ENCODE data around the gene TYSND1.
"Not testable (repeated sequence)": the region's sequence is repeated elsewhere in the genome, so short reads cannot be mapped to it uniquely, and the experiment has no call there.

The TYSND1 gene

DNA sequence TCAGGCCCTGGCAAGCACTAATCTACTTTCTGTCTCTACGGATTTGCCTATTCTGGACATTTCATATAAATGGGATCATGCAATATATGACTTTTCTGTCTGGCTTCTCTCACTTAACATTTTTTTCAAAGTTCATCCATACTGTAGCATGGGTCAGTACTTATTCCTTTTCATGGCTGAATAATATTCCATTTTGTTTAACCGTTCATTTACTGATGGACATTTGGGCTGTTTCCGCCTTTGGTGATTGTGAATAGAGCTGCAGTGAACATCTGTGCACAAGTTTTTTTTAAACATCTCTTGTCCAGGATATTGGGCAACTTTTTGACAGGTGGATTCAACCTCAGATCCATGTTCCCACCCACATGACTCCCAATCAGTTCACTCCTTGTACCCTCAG is 44.8 kb downstream of the TYSND1 start:
- no peak for DNase-seq

DNA sequence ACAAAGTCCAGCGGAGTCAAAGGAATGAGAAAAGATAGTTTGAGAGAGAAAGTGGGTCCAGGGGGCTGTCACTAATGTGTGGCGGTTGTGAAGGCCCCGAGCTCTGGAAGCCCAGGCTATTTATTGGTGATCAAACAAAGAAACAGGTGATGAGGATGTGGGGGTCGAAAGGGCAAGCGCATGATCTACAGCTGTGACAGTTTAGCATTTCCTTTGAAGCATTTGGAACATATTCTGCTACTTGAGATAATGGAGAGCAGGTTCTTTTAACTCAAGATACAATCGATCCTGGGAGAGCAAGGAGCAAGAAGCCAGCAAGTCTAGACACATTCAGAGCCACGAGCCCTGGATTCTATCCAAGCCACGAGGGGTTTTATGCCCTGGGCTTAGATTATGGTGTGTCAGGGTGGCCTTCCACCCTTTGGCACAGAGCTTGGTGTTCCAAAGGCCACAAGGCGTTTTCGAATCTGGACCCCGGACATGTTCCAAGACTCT is 45.4 kb downstream of the TYSND1 start:
- not testable (repeated sequence) for DNase-seq

DNA sequence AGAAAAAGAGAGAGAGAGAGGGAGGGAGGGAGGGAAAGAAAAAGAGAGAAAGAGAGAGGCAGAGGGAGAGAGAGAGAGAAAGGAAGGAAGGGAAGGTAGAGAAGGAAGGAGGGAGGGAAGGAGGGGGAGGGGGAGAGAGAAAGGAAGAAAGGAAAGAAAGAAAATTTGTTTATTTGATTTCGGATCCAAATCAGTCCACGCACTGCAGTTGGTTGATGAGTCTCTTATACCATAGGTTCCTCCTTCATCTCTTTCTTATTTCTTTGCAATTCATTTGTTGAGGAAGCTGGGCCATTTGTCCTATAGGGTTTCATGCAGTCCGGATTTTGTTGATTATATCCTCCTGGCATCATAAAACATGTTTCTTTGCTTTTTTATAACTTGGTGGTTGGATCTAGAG is 48.2 kb downstream of the TYSND1 start:
- no peak for DNase-seq

DNA sequence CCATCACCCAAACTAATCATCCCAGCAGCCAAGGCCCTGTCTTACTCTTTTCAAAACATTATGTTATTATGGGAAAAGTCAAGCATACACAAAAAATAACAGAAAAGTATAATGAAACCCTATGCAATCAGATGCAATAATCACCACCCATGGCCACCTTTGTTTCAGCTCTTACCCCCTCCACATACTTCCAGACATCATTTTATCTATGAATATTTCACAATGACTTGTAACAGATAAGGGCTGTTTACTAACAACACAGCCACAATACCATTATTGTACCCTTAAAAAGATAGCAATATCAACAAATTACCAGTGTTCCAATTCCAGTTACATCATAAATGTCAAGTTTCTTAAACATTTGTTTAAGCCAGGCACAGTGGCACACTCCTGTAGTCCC is 49.0 kb downstream of the TYSND1 start:
- no peak for DNase-seq

DNA sequence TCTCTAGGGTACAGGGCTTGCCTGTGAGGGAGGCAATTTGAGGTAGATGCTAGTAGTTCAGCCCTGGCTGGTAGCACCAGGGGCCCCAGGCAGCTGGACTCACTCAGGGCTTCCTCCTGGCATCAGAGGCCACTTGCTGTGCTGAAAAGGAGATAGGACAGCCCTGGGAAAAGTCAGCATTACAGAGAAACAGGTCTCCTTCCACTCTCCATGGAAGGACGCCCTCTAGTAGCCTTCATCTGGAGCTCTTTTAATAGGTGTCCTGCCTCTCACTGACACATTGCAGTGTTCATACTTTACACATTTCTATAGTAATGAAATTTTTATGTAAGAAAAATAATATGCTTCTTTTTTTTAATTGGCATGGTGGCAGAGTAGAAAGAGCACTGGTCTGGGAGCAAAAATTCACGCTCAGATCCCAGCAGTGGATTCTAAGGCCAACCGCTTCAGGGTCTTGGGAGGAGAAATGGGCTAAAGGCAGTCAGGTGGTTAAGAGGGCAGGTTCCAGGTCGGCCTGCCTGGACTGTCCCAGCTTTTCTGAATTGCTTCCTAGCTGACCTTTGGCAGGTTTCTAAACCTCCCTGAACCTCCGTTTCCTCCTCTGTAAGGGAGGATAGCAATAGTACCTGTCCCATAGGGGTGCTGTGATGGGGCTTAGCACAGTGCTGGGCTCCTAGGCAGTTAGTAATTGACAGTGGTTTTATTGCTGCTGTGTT is 49.6 kb downstream of the TYSND1 start:
- DNase-seq: no peak

DNA sequence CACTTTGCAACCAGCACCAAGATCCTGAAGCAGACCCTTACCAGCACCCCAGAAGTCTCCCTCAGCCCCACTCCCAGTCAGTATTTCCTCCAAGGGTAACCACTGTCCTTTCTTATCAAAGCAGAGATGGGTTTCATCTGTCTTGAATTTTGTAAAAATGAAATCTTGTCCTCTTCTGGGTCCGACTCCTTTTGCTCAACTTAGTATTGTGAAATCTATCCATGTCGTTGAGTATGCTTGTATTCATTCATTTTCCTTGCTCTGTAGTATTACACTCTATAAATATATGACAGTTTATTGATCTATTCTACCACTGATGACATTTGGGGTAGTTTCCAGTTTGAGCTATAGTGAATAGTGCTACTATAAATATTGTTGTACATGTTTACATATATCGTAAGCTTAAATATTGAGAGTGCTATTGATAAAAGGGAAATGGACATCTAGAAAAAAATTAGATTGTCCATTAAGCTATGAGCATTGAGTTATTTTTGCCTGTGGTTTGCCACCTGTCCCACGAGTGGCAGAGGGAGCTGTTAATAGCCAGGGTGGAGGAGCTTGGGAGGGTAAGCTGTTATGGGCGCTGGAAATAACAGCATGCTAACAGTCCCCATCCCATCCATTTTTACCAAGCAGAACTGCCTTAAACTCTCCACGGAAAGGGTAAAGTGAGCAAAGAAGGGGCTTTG is 50.3 kb downstream of the TYSND1 start:
- no peak for DNase-seq

DNA sequence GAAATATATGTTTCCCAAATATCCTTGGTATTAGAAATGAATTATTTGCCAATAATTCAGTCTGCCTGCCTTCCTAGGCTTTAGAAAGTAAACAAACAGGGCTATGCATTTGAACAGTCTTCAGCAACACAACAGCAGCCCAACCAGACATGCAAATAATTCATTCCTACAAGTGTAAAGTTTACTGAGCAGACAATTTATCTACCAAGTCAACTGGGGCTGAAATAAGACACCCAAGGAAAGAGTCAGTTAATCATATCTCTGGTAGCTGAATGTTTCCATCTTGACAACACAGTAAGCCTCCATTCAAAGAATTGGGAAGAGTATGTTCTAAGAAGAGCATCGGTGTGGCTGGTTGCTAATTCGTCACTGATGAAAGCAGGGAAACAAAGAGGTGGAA is 52.2 kb downstream of the TYSND1 start:
- no peak for DNase-seq

DNA sequence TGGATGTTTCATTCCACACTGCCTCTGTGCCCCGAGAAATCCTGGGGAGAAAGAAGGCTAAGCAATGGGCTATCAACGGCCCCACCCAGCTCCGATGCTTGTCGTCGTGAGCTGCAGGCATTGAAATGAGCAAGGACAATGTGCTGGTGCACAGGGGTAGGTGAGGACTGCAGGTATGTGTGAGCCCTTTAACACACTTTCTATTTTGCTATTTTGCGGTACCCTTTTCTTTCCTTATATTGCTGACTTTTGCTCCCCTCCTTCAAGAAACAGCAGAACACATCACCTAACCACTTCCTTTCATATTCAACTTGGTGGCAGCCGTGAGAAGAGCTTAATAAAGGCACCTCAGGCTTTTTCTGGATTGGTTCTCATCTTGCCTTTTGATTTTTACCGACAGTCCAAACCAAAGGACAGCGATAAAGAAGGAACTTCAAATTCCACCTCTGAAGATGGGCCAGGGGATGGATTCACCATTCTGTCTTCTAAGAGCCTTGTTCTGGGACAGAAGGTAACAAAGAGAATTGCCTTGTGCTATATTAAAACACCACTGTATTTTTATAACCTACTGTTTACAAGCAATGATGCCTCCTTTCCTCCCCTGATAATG is 53.1 kb downstream of the TYSND1 start:
- DNase-seq: no peak

DNA sequence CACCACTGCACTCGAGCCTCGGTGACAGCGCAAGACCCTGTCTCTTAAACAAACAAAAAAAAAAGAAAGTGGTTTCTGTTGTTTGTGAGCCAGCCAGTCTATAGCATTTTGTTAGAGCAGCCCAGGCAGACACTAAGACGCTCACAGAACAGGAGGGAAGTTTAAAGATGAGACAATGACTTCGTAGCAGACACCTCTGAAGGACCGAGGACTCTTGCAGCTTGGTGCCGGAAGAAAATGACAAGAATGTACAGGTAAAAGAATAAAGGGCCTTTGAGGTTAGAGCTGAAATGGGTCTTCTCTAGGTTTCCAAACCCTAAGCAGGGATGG is 54.1 kb downstream of the TYSND1 start:
- no peak for DNase-seq

DNA sequence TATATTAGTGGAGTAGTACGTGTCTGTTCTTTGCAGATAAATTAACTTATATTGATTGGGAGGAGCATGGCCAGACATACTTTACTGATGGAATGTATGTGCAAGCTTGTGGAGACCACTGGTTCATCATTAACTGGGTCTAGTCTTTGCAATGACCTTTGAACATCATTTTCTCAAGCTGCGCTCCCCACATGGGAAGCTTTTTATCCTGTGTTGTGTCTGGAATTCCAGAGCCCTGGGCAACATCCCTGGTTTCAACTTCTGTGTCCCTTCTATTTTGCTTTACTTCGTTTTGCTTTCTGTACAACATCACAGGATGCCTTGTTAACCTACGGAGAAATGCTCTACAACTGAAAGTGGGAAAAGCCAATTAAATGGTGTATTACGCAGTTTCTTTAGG is 55.5 kb downstream of the TYSND1 start:
- no peak for DNase-seq

DNA sequence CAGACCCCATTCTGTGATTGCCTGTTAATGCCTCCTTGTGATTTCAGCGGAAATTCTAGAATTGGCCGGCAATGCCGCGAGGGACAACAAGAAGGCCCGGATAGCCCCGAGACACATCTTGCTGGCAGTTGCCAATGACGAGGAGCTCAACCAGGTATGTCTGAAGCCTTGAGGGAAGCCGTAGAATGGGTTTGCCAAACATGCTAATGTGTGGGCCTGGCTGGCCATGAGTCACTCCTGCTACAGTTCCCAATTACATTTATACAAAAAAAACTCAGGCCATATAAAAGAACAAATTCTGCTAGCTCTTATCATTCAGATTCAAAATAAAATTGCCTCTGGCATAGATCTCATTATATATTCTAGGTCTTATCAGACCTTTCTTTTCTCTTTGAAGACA is 56.5 kb downstream of the TYSND1 start:
- DNase-seq: no peak

DNA sequence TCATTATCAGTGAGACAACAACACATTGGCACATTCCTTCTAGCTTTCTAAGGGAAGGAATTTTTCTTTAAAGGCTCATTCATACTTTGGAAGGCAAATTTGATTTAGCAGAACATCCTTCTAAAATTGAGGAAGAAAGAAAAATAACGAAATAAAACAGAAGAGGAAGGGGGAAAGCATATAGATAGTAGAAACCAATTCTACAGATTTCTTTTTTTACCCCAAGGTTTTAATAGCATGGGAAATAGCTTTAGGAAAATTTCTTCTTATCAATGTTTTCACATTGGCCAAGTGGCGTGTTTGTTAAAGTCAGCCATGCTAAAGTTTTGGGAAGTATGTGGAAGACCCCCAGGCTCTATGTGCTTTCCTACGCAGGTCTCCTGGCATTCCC is 58.2 kb downstream of the TYSND1 start:
- DNase-seq: no peak

All from NCI-H1417 (cell line).